ENCODE data around the gene RIC1.

- TF ChIP-seq CTCF (IDR thresholded peaks at IDR 0.05) = no peak
- TF ChIP-seq POLR2A (IDR thresholded peaks at IDR 0.05) = no peak
These were observed 6.5 kb downstream of the RIC1 start for GRCh38 chr9:5635390-5635789.

Data from prostate gland (tissue), 2 donors.